Skeletal muscle cell (primary cell): ENCODE results near the gene TTC7B.

Source experiments
- DNase-seq: peaks from one replicate; pipeline ENCODE4 v3.0.0-alpha.2; 2010; ENCODE audit warnings: low read depth
- H3K4me3 ChIP-seq: 2 replicates; pipeline ENCODE4 v1.5.1; 2011; ENCODE audit warnings: low read depth, mild to moderate bottlenecking, control low read depth, low read length, moderate library complexity

The TTC7B gene

GRCh38 chr14:90663140-90663539 is 153.1 kb downstream of the TTC7B start:
- DNase-seq = no peak
- H3K4me3 ChIP-seq = no peak overlapping the region

DNA sequence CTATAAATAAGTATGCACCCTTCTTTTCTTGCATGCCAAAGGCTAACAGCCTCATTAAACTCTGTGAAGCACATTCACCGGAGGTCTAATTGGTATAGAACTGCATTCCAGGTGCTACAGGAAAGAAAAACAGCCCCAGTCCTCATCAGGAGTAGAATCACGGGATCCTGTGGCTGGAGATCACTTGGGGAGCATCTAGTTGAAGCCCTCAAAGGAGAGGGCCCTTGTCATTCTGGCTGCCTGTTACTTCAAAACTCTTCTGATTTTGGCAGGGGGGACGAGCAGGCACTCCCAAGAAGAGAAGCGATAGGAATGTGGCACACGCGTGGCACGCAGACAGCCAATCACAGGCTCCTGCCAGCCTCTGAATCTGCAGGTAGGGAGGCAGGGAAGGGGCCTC is 154.4 kb downstream of the TTC7B start:
- no peak overlapping the region for H3K4me3 ChIP-seq
- DNase-seq = no peak

GRCh38 chr14:90660865-90661570 is 155.2 kb downstream of the TTC7B start:
- no peak overlapping the region for H3K4me3 ChIP-seq
- no peak for DNase-seq

GRCh38 chr14:90659156-90659555 is 157.1 kb downstream of the TTC7B start:
- DNase-seq = no peak
- no peak overlapping the region for H3K4me3 ChIP-seq

- DNase-seq = no peak
- no peak overlapping the region for H3K4me3 ChIP-seq
These were observed 157.7 kb downstream of the TTC7B start for GRCh38 chr14:90658541-90658967.

DNA sequence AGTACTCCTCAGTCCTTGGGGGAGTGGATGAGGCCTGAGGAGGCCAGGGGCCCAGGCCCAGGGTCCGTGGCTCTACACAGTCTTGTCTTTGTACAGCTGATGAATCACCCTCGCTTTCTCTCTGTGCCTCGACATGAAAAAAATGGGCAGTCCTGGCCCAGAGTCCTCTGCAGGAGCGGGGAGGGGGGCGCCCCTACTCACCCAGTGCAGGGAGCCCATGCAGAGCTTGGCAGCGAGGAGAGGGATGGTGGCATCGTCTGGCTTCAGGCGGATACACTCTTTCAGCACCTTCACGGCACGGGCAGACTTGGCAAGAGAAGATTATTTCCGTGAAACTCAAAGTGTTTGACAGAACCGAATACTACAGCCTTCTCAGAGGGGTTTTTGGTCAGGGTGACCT is 159.3 kb downstream of the TTC7B start:
- no peak overlapping the region for H3K4me3 ChIP-seq
- no peak for DNase-seq

DNA sequence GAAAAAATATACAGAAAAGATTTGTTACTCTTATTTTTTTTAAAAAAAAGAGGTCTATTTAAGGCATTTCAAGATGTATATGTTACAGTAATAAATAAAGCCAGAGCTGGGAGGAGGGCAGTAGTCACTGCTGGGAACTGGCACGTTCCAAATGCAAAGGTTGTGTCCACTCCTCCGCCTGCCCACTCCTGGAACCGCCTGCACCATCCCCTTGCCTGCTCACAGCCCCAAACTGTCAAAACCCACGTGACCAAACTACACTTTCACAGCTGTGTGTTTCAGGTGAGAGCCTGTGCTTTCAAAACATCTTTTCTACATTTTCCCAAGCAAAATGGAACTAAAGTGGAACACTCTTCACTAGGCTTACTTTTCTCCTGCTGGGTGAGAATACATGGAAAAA is 160.4 kb downstream of the TTC7B start:
- no peak overlapping the region for H3K4me3 ChIP-seq
- no peak for DNase-seq

- no peak overlapping the region for H3K4me3 ChIP-seq
- no peak for DNase-seq
These were observed 161.4 kb downstream of the TTC7B start for GRCh38 chr14:90654831-90655276.

- DNase-seq = no peak
- no peak overlapping the region for H3K4me3 ChIP-seq
These were observed 163.6 kb downstream of the TTC7B start for GRCh38 chr14:90652626-90653025.

- no peak for DNase-seq
- H3K4me3 ChIP-seq = no peak overlapping the region
These were observed 164.2 kb downstream of the TTC7B start for GRCh38 chr14:90651976-90652560.

GRCh38 chr14:90651271-90651804 is 164.9 kb downstream of the TTC7B start:
- no peak for DNase-seq

DNA sequence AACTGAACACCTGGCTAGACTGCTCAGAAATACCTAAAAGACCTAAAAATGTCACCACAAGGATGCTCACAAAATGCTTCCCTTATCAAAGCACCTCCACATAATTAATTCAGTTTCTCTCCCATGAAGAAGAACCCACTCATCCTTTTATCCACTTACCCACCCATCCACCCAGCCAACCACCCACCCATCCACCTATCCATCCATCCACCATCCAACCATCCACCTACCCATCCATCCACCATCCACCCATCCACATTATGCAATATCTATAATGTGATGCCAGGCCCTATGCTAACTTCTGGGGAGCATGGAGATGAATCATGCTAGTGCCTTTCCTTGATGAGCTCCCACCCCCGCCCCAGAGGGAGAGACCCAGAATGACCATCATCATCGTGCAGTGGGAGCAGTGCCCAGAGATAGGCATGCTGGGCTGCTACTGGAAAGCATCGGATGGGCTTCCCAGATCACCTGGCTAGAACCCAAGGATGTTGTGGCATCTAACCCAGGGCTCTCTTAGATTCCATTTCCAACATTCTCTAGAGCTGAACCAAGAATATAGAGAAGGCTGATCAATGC is 166.6 kb downstream of the TTC7B start:
- H3K4me3 ChIP-seq = no peak overlapping the region
- no peak for DNase-seq

More at GRCh38 chr14:90651271-90651804, 164.9 kb downstream of the TTC7B start:
- H3K4me3 ChIP-seq = no peak overlapping the region

DNA sequence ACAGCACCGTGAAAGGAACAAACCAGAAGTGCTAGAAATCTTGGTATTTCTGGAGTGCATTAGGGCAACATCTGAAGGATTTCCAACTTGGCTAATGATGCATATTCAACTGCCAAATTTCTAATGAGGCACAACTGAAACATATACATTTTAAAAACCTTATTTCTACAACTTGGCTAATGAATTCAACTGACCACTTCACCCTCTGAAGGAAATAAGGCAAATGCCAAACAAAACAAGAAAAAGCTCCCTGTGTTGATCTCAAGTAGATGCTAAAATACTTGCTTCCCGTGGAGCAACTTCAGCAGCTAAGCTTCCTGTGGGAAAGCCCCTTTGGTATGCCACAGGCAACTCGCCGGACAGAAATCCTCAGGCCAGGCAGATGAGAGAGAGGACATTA is 167.1 kb downstream of the TTC7B start:
- H3K4me3 ChIP-seq = no peak overlapping the region
- no peak for DNase-seq

DNA sequence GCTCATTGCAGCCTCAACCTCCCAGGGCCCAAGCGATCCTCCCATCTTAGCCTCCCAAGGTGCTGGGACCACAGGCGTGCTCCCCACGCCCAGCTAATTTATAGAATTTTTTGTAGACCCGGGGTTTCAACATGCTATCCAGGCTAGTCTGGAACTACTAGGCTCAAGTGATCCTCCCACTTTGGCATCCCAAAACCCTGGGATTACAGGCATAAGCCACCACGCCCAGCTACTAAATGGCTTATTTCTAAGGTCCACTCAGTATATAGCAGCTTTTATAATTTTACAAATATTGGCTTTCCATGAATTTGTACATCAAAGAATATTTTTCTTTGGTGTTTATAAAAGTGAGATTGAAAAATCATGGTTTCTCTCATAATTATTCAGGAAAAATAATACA is 167.8 kb downstream of the TTC7B start:
- no peak overlapping the region for H3K4me3 ChIP-seq
- DNase-seq = no peak

- DNase-seq = no peak
- H3K4me3 ChIP-seq = no peak overlapping the region
These were observed 168.7 kb downstream of the TTC7B start for GRCh38 chr14:90647473-90648005.

- no peak for DNase-seq
- no peak overlapping the region for H3K4me3 ChIP-seq
These were observed 170.3 kb downstream of the TTC7B start for GRCh38 chr14:90645842-90646443.

DNA sequence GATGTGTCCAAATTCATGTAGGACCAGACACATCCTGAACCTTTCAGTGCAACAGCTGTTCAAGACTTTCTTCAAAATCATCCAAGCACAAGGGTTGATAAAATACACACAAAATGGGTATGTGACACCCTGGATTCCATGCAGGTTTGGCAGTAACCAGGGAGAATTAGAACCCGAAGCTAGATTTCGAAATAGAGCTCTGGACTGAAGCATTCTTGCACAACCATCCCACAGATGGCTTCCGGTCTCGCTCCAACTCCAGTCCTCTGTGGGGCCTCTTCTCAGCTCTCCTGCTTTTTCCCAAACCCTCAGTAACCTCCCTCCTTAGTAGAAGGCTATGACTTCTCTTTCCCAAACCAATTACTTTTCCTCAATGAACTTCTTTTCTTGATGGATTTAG is 171.3 kb downstream of the TTC7B start:
- peak; percentile 70 for DNase-seq
- no peak overlapping the region for H3K4me3 ChIP-seq

DNA sequence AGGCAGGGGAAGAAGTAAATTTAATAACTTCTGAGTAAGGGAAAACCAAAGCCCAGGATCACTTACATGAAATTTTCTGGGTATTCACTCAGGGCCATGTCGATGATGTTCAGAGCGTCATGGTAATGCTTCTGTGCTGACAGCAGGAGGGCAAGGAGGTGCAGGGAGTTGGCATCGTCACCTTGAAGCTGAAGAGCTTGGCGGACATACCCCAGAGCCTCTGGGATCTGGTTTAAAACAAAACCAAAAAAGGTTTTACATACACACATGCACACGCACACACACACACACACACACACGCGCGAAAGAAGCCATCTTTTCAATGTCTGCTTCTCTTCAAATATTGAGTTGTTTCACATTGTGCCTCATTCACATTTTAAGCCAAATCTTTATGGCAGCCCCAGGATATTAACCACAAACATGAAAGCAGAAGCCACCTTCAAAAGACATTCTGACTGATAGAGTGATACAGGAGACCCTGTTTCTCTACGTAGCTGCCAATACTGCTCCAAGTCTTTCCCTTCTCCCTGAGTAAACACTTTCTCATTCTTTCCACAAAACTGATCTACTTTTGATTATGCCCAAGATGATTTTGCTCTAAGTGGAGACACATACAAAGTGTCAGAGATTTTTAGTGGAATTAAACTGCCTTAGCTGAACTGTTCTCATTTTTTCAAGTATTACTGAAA is 172.1 kb downstream of the TTC7B start:
- DNase-seq = no peak
- no peak overlapping the region for H3K4me3 ChIP-seq

DNA sequence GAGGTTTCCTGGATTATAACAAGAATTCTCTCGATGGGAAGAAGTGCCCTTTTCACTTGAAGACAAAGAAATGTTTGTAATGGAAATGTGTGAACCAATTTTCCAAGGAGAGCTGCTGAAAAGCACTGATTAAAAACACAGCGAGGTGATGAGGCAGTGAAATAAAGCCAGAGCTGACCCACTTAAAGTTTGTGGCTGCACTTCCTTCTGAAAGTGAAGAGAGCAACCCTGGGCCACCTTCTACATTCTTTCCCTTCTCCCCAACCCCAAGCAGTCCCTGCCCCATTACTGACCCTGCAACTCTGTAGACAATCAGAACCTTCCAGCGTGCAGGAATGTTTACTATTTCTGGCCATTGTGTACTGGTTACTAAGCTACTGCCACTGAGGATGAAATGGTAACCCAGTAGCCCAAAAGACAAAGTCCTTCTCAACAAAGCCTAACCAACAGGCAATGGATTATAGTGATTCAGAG is 173.9 kb downstream of the TTC7B start:
- no peak overlapping the region for H3K4me3 ChIP-seq
- DNase-seq = no peak
